Colon (tissue), 2 donors: ENCODE measurements around the gene TPCN2.

Source experiments
- FAIRE-seq: peaks from 2 replicates; lab custom pipeline; 2012; peaks lifted over from hg19 to GRCh38; lab: Jason Lieb, UNC
- donor health status: control.
- donor health status: control.

Gene TPCN2

GRCh38 chr11:69113646-69114340 is 65.1 kb downstream of the TPCN2 start:
- FAIRE-seq = no peak

GRCh38 chr11:69114362-69114761 is 65.6 kb downstream of the TPCN2 start:
- FAIRE-seq = no peak

GRCh38 chr11:69114811-69115523 is 66.2 kb downstream of the TPCN2 start:
- FAIRE-seq = no peak

GRCh38 chr11:69115586-69116560 is 67.1 kb downstream of the TPCN2 start:
- FAIRE-seq = no peak

GRCh38 chr11:69116671-69117070 is 67.9 kb downstream of the TPCN2 start:
- FAIRE-seq = no peak

GRCh38 chr11:69119190-69119589 is 70.5 kb downstream of the TPCN2 start:
- FAIRE-seq = no peak

- FAIRE-seq = no peak
Measured at GRCh38 chr11:69120096-69120875, 71.6 kb downstream of the TPCN2 start.

- FAIRE-seq = no peak
Measured at GRCh38 chr11:69121021-69121420, 72.3 kb downstream of the TPCN2 start.

- no peak for FAIRE-seq
Measured at GRCh38 chr11:69121621-69122325, 73.0 kb downstream of the TPCN2 start.

- no peak for FAIRE-seq
Measured at GRCh38 chr11:69122326-69122629, 73.5 kb downstream of the TPCN2 start.

- FAIRE-seq = no peak
Measured at GRCh38 chr11:69122630-69123431, 74.1 kb downstream of the TPCN2 start.

GRCh38 chr11:69123593-69124545 is 75.1 kb downstream of the TPCN2 start:
- no peak for FAIRE-seq

GRCh38 chr11:69125861-69126260 is 77.1 kb downstream of the TPCN2 start:
- FAIRE-seq = no peak

- FAIRE-seq = no peak
Measured at GRCh38 chr11:69126286-69126685, 77.6 kb downstream of the TPCN2 start.

- FAIRE-seq = no peak
Measured at GRCh38 chr11:69127081-69127850, 78.5 kb downstream of the TPCN2 start.

- no peak for FAIRE-seq
Measured at GRCh38 chr11:69127884-69128283, 79.2 kb downstream of the TPCN2 start.

- no peak for FAIRE-seq
Measured at GRCh38 chr11:69129053-69129452, 80.3 kb downstream of the TPCN2 start.

GRCh38 chr11:69129647-69130046 is 80.9 kb downstream of the TPCN2 start:
- FAIRE-seq = no peak

- FAIRE-seq = no peak
Measured at GRCh38 chr11:69130654-69131053, 81.9 kb downstream of the TPCN2 start.
